ENCODE results near the gene TJP3.
A peak's percentile ranks its signal among the peaks of the same experiment; 100 is the strongest.

Gene TJP3

DNA sequence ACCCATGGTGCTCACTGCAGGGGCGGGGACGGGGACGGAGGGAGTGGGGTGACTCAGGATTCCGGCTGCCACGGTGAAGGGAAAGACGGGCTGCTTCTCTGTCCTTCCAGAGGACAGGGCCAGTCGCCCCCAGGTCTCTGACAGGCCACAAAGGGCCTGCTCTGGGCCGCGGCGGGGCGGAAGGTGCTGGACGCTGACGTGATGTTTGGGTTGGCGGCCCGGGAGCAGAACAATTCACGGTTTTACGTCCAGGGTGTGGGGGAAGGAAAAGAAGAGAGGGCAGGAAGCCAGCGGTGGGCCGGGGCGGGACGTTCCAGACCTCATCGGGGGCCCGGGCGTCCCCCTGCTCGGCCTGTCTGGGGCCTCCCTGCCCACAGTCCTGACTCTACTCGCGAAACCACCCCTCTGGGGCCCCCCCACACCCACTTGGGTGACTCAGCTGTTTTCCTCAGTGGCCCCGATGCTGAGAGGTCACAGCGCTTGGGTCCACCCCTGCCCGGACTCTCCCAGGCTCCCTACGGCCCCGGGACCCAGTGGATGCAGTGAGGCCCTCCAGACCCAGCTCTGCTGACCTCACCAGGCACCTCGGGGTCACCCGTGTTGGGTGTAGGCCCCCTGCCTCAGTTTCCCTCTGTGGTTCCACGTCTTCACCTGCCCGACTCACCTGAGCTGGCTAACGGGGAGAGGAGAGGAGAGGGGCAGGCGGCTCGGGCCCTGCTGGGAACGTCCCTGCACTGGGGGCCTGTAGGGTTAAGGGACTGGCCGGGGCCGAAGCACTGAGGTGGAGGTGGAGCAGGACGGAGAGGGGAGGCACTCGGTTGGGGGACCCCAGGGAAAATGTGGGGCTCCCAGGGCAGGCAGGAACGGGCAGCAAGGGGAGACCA lies 37.1 kb upstream of the TJP3 start:
- DNase-seq, result peak in 1 of 56 donors; percentile 34

DNA sequence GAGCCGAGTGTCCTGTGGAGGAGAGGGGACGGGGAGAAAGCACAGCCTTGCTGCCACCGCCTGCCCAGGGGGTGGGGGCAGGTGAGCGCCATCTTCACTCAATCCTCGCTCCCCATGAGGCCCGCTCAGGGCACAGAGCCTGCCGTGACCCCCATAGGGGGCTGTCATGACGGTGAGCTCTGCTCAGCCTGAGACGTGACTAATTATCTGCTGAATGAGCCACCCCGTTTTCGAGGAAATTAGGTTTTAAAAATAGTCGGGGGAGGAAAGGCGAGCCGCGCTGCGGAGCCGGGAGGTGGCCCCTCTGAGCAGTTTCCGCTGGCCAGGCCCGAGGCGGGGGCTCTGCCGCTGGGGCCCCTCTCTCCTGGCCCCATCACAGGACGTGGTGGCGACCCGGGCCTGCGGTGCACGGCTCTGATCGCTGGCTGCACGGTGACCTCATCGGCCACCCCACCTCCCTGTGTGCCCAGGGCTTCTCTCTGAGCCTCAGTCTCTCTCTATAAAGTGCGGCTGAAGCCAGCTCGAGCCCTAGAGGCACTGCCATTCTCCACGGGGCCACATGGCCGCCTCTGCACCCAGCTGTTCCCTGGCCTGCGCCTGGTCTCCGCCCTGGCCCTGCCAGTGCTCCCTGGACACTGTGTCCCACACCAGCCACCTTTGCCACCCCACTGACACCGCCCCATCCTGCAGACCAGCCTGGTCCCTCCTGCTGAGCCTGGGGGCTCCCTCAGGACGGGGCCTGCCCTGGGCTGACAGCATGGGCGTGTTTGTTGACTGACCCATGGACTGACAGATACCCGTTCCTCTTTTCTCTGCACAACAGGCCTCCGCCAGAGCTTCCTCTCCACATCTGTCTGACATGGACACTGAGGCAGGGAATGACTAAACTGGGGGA lies 36.3 kb upstream of the TJP3 start:
- no peak for DNase-seq

DNA sequence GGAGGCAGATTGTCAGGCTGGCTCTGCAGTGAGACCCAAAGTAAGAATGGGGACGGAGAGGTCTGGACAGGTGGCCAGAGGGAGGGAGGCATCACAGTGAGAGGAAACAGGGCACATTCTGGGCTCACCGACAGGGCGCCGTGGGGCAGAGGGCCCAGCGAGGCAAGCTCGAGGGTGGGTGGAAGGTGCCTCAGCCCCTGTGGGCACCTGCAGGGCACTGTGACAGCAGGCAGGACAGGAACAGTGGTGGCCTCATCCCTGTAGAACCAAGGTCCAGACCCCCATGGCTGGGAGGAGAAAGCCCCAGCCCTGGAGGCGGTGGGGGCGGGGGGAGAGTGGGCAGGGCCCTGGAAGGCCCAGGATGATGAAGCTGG lies 35.6 kb upstream of the TJP3 start:
- DNase-seq, result no peak

DNA sequence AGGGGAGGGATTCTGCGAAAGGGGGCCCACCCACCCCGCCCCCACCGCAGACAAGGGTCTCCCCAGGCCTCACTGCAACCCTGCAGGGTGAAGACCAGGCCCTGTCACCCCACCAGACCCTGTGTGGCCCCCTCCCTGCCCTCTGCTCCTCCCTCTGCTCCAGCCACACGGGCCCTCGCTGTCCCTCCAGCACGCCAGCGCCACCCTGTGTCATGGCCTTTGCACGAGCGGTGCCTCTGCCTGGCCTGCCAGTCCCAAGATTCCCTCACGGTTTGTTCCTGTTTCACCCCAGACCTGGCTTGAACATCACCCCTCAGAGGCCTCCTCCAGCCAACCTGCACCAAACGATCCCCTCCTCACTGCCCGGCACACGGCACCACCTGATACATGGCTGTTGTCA lies 35.2 kb upstream of the TJP3 start:
- DNase-seq, result no peak

DNA sequence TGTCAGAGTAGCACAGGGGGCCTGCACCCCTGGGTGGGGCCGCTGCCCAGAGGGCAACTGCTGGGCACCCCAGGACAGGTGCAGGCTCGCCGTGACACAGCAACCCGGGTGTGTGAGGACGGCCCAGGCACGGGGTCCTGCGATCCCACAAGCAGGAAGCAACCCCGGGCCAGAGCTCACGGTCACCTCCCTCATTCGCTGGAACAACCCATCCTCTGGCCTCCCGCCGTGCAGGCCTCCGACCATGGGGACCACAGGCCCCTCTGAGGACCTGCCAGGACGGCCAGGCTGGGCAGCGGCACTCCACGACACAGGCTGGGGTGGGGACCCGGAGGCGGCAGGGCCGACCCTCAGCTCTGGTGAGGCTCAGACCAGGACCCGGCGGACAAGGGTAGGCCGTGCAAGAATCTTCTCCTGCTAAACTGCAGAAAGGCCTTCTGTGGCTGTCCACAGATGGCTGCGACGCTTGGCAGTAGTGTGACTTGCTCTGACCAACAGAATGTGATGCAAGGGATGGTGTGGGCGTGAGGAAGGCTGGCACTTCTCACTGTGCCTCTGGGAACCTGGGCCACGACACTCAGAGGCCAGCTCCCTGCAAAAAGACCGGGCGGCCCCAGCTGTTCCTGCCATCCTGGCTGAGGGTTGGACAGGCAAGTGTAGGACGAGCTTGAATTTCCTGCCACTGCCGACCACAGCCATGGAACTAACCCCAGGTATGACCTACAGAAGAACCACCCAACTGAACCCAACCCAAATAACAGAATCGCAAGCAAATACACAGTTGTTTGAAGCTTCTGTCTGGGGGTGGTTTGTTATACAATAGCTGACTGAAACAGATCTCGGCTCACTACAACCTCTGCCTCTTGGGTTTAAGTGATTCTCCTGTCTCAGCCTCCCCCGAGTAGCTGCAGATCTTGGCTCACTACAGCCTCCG lies 34.4 kb upstream of the TJP3 start:
- DNase-seq, result no peak

DNA sequence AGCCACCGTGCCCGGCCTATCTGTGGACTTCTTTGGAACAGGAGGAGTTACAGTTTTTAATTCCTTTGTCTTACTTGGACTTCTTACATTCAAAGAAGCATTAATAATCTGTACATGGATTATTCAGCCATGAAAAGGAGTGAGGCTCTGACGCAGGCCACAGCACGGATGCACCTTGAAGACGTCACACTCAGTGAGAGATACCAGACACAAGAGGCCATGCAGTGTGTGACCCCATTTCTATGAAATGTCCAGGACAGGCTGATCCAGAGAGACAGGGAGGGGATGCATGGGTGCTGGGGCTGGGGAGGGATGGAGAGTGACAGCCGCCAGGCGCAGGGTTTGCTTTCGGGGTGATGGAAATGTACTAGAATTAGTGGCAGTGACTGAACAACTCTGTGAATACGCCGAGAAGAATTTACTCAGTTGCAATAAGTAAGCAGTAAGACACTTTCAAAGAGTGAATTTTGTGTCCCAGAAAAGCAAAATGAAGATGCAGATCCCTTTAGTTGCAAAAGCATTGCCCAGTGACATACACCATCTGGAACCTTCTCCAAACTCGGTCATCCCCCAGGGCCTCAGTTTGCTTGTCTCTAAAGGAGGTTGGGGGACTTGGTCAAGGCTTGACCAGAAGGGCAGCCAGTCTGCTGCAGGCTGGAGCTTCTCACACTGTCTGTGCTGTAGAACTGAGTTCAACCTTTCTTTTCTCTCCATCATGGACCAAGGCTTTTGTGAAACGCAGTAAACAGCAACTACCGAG lies 33.2 kb upstream of the TJP3 start:
- no peak for DNase-seq

DNA sequence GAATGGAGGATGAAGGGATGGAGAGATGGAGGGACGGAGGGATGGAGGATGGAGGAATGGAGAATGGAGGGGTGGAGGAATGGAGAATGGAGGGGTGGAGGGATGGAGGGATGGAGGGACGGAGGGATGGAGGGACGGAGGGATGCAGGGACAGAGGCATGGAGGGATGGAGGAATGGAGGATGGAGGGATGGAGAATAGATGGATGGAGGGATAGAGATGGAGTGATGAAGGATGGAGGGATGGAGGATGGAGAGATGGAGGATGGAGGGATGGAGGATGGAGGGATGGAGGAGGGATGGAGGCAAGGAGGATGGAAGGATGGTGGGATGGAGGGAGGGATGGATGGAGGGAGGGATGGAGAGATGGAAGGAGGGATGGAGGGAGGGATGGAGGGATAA lies 30.0 kb upstream of the TJP3 start:
- no peak for DNase-seq

DNA sequence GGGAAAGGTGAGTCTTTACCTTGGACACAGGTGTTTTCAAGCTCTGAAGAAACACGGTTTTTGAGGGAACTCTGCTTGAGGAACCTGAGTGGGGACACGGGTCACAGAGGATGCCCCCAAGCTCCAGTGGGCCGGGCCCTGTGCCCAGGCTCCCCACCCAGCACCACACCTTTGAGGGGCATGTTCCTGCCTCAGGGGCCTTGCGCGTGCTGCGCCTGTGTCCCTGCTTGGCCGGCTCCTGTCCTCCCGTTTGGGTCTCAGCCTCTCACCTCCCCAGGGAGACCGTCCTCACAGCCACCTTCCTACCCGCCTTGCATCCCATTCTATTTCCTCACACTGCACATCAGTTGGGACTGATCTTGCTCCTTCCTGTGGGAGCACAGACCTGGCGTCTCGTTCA lies 29.0 kb upstream of the TJP3 start:
- no peak for DNase-seq

DNA sequence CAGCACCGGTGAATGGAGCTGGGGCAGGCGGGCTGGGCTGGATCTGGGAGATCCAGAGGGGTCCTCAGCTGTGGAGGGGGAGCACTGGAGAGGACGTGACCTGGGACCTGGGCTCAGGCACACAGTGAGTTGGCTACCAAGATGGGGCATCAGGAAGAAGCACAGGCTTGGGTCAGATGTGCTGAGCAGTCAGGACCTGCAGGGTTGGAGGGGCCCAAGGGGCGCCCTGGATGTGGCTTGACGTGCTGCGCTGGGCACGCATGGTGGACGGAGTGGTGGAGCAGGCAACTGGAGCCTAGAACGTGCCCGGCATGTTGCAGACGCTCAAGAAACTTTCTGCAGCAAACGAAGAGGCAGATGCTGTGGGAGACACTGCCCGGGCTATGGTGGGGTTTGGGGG lies 28.6 kb upstream of the TJP3 start:
- no peak for DNase-seq

DNA sequence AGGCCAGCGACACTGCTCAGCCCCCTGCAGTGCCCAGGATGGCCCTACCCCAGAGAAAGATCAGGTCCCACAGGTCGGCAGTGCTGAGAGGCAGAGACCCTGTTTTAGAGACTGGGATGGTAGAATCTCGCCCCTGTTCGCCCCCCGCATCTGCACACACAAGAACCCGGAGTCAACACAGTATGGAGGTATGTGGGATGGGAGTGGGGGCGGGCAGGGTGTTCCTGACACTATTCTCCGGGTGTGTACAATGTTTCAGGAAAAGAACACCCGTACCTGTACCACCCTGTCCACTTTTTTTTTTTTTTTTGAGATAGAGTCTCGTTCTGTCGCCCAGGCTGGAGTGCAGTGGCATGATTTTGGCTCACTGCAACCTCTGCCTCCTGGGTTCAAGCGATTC lies 27.2 kb upstream of the TJP3 start:
- DNase-seq, result no peak

DNA sequence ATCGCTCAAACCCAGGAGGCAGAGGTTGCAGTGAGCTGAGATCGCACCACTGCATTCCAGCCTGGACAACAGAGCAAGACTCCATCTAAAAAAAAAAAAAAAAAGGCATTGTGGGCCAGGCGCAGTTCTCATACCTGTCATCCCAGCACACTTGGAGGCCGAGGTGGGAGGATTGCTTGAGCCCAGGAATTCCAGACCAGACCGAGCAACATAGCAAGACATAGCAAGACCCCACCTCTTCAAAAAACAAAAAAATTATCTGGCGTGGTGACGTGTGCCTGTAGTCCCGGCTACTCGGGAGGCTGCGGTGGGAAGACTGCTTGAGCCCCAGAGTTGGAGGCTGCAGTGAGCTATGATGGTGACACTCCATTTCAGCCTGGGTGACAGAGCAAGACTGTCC lies 25.9 kb upstream of the TJP3 start:
- DNase-seq, result no peak

DNA sequence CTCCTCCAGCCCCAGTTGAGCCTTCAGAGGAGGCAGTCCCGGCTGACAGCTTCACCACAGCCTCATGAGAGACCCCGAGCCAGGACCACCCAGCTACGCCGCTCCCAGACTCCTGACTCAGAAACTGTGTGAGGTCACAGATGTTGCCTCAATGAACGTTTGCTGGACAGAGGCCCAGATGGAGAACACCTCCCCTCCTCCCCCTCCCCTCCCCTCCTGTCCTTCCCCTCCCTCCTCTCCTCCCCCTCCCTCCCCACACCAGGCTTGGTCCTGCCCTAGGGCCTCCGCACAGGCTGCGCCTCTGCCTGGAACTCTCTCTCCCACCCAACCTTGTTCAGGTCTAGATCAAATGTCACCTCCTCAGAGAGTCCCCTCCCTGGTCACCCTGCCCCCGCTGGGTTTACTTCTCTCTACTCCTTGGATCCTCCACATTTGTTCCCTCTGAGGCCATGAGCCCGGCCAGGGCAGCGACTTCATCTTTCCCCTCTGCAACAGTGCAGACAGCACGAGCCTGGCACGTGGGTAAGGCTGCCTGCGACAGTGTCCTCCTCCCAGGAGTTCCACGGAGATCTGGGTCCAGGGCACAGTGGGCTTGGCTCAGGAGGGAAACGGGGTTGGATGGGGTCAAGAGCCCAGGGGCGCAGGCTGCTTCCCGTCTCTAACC lies 25.3 kb upstream of the TJP3 start:
- no peak for DNase-seq

DNA sequence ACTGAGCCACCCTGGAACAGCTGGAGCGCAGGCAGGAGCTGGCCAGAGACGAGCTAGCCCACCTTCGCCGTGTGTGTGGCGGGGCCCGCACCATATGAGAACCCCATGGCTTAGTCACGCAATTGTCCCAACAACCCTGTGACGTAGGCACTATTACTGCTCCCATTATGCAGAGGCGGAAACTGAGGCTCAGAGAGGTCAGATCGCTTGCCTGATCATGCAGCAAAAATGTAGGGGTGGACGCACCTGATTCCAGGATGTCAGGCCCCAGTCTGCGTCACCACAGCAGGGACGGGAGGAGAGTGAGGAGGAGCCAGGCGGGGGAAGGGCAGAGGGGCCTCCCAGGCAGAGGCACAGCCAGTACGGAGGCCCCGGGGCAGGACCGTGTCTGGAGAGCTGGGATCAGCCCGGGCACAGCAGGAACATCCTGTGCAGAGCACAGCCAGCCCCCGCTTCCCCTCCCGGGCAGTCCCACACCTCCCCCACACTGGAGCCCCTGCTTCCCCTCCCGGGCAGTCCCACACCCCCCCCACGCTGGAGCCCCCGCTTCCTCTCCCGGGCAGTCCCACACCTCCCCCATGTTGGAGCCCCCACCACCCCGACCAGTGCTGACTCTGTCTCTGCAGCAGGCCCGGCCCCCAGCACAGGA lies 24.7 kb upstream of the TJP3 start:
- no peak for DNase-seq

DNA sequence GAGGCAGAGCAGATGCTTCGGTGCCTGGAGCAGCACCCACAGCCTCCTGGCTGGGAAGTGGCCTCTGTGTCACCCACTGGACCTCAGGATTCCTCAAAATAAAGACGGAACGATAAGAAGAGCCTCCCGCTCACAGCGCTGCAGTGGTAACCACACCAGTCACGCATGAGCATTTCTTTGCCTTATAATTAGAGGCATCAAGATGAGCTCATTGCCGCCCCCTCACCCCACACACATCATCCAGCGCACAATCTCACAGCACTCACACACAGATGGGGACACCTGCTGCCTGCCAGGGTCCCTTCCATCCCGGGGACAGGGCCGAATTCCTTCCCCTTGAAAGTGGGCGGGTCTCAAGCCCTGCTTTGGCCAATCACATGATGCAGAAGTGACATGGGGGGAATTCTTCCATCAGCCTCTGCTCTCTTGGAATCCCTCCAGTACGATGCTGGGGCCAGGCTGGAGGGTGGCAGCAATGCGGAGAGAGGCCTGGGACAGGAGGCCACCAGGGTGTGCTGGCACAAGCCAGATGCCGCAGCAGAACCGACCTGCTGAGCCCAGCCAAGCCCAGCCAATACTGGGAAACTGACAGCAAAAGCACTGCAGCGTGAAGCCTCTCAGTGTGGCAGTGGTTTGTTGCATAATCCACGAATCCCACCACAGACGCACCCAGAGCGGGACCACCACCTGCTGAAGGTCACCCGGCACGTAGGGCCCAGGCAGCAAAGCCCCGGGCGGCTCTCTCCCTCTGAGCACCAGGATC lies 23.9 kb upstream of the TJP3 start:
- peak in 10 of 56 donors; percentile 14 to 38 (median 26) for DNase-seq

DNA sequence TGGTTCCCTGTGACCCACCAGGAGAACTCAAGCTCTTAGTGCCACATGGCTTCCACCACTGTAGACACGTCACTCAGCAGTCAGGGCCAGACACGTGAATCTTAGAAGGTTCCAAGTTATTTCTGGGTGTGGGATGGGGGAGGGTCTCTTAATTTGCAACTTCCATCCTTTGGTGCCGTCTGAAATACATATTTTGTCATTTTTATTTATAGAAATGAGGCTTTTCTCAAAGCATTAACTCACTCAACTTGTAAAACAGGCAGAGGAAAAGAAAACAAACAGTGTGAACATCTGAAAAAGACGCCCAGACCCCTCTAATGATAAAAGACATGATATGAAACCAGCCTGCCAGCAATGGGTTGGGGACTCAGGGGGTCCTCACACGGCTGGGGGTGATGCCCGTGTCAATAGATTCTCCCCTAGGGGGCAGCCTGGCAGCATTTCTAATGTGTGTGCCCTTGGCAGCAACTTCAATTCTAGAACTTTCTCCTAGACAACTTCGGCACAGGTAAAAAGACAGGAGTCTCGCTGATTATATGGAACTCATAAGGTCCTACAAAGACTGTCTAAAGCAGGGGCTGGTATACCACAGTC lies 23.3 kb upstream of the TJP3 start:
- DNase-seq, result no peak

DNA sequence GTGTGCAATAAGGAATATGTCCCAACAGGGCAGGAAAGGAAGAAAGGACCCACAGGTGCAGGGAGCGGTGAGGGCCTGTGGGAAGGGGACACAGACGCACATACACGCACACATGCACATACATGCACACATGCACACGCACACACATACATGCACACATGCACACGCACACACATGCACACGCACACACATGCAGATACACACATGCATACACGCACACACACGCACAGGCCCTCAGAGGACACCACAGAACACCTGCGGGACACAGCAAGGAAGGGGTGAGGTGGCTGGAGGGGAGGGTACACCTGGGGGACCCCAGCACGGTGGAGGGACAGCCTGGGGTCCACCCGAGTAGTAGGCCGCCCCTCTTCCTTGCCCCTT lies 20.8 kb upstream of the TJP3 start:
- DNase-seq, result no peak

DNA sequence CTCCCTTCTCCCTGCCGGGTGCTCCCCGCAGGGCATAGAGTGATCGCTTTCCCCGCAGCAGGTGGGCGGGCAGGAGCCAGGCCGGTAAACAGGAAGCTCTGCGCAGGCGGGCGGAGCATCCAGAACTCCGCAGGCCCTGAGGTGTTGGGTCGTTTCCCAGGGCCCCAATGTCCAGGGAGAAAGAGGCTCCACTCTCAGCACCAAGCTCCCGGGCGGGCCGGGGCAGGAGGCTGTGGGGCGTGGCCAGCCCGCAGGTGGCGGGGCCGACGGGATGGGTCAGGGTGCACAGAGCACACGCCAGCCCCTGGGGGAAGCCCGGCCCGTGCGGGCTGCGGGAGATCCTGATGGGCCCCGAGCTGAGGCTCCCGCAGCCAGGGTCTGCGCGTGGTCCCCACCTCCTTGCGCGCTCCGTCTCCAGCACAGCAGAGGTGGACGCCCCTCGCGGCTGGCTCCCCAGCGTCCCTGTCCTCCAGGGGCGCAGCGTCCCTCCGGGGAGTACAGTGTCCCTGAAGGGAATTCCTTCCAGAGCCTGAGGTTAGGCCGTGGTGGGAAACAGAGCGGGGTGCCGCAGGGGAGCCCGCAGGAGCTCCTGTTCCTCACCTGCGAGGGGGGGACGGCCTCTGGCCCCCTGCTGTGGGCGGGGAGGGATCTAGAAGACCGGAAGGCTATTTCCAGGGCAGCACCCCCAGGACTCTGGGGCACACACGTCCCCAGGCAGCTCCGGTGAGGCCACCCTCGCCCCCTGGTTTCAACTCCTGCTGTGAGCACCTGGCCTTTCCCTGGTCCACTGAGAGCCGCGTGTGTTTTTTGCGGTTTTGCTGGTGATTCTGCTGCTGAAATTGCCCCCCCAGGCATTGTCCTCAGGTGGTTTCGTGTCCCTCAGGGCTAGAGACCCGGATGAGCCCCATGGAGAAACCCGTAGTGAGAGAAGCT lies 20.1 kb upstream of the TJP3 start:
- no peak for DNase-seq
